IMR-90 (cell line): ENCODE data around the gene KIF1A. TPM values are rescaled to one million over a fixed set of nuclear protein-coding genes. Genes with fewer than 3 reads are reported as not detected.

ENCODE experiments used
- ATAC-seq: fragments of 200-7000 bp; cut with Tn5 transposase; 2 replicates; pipeline ENCODE4 v1.9.1; 2020; ENCODE audit warnings: low read depth, mild to moderate bottlenecking, moderate library complexity
- BruUV-seq: library from RNA; stranded (reverse); fragments of 400-500 nt; replicated peaks from 2 replicates; lab custom pipeline; 2021; lab: Mats Ljungman, UMichigan
- CTCF ChIA-PET: fragments of 300-600 bp; formaldehyde crosslinking; extraction: SDS; loops from one replicate; lab custom pipeline; 2021; ENCODE audit warnings: antibody characterized with exemption; lab: Yijun Ruan, JAX
- POLR2A ChIA-PET: fragments of 300-600 bp; sonication (Branson Sonifier 250); formaldehyde crosslinking; loops from one replicate; lab custom pipeline; 2022; ENCODE audit warnings: antibody characterized with exemption; ENCODE audit not compliant: unreplicated experiment; lab: Charles Lee
- DNase-seq: peaks from one replicate; pipeline ENCODE4 v3.0.0; 2013
- H2AFZ ChIP-seq: replicated peaks from 2 replicates; pipeline ENCODE3; 2013; ENCODE audit warnings: low read length, mild to moderate bottlenecking; ENCODE audit not compliant: poor library complexity
- H2AK5ac ChIP-seq: 2 replicates; pipeline ENCODE4 v1.6.1; 2013; ENCODE audit warnings: low read depth, low read length, inconsistent platforms
- H2AK9ac ChIP-seq: replicated peaks from 2 replicates; pipeline ENCODE3; 2013; ENCODE audit warnings: mild to moderate bottlenecking, low read depth, low read length, moderate library complexity; ENCODE audit not compliant: poor library complexity
- H2BK120ac ChIP-seq: 2 replicates; pipeline ENCODE4 v1.6.1; 2013; ENCODE audit warnings: low read depth, low read length, inconsistent platforms
- H2BK15ac ChIP-seq: 3 replicates; pipeline ENCODE4 v1.6.1; 2013; ENCODE audit warnings: low read depth, low read length, inconsistent platforms
- H2BK20ac ChIP-seq: 2 replicates; pipeline ENCODE4 v1.6.1; 2013; ENCODE audit warnings: low read depth, mild to moderate bottlenecking, inconsistent platforms, low read length, moderate library complexity
- H2BK5ac ChIP-seq: 2 replicates; pipeline ENCODE4 v1.6.1; 2013; ENCODE audit warnings: mild to moderate bottlenecking, low read depth, low read length, inconsistent platforms; ENCODE audit not compliant: poor library complexity, severe bottlenecking
- H3K14ac ChIP-seq: replicated peaks from 2 replicates; pipeline ENCODE4 v1.6.1; 2013; ENCODE audit warnings: low read depth, low read length, inconsistent platforms
- H3K18ac ChIP-seq: 2 replicates; pipeline ENCODE4 v1.6.1; 2013; ENCODE audit warnings: low read depth, low read length, control low read depth
- H3K23ac ChIP-seq: 2 replicates; pipeline ENCODE4 v1.6.1; 2013; ENCODE audit warnings: low read depth, low read length, inconsistent platforms
- H3K27ac ChIP-seq: 2 replicates; pipeline ENCODE4 v1.5.1; 2013; ENCODE audit warnings: mild to moderate bottlenecking, control low read depth, low read length; ENCODE audit not compliant: insufficient read depth
- H3K27me3 ChIP-seq: 2 replicates; pipeline ENCODE4 v1.6.1; 2013; ENCODE audit warnings: low read length; ENCODE audit not compliant: control insufficient read depth, insufficient read depth
- H3K36me3 ChIP-seq: 2 replicates; pipeline ENCODE4 v1.6.1; 2013; ENCODE audit warnings: low read length, mixed read lengths; ENCODE audit not compliant: control insufficient read depth, insufficient read depth
- H3K4ac ChIP-seq: 2 replicates; pipeline ENCODE4 v1.6.1; 2013; ENCODE audit warnings: low read depth, low read length, inconsistent platforms
- H3K4me1 ChIP-seq: 2 replicates; pipeline ENCODE4 v1.6.1; 2013; ENCODE audit warnings: low read length, mixed read lengths; ENCODE audit not compliant: control insufficient read depth, insufficient read depth
- H3K4me2 ChIP-seq: 2 replicates; pipeline ENCODE4 v1.6.1; 2013; ENCODE audit warnings: low read depth, mild to moderate bottlenecking, control low read depth, low read length, moderate library complexity
- H3K4me3 ChIP-seq: 2 replicates; pipeline ENCODE4 v1.5.1; 2013; ENCODE audit warnings: low read depth, mild to moderate bottlenecking, control low read depth, low read length, moderate library complexity; ENCODE audit not compliant: insufficient read depth
- H3K56ac ChIP-seq: 2 replicates; pipeline ENCODE4 v1.6.1; 2013; ENCODE audit warnings: low read length, inconsistent platforms; ENCODE audit not compliant: insufficient read depth; ENCODE audit errors: extremely low read depth
- H3K79me1 ChIP-seq, 2 experiments: 2 replicates each; pipeline ENCODE4 v1.6.1; 2013; ENCODE audit warnings: low read length in 2 of 2, inconsistent platforms in 1 of 2, low read depth in 1 of 2
- H3K9ac ChIP-seq: 2 replicates; pipeline ENCODE4 v1.6.1; 2013; ENCODE audit warnings: low read depth, low read length, control low read depth
- H3K9me1 ChIP-seq: 2 replicates; pipeline ENCODE4 v1.6.1; 2013; ENCODE audit warnings: low read length, inconsistent platforms; ENCODE audit not compliant: insufficient read depth
- H3K9me3 ChIP-seq: 2 replicates; pipeline ENCODE4 v1.6.1; 2013; ENCODE audit warnings: low read length; ENCODE audit not compliant: control insufficient read depth, insufficient read depth
- H4K20me1 ChIP-seq: 2 replicates; pipeline ENCODE4 v1.6.1; 2013; ENCODE audit warnings: low read length, inconsistent platforms; ENCODE audit not compliant: insufficient read depth
- H4K5ac ChIP-seq: 2 replicates; pipeline ENCODE4 v1.6.1; 2013; ENCODE audit warnings: mild to moderate bottlenecking, low read depth, low read length, control low read depth
- H4K8ac ChIP-seq, 2 experiments: 2 replicates each; pipeline ENCODE4 v1.6.1; 2013; ENCODE audit warnings: low read depth in 2 of 2, low read length in 2 of 2, control low read depth in 1 of 2, inconsistent platforms in 1 of 2
- H4K91ac ChIP-seq: 2 replicates; pipeline ENCODE4 v1.6.1; 2013; ENCODE audit warnings: low read depth, low read length, inconsistent platforms; ENCODE audit not compliant: insufficient read depth
- ELK1 ChIP-seq: fragments of 150-350 bp; IDR thresholded peaks from 2 replicates; pipeline ENCODE4 v1.6.1; 2016; ENCODE audit warnings: low read depth, mild to moderate bottlenecking, low read length, moderate library complexity, borderline replicate concordance
- POLR2A ChIP-seq: IDR thresholded peaks from 2 replicates; pipeline ENCODE4 v1.6.1; 2012; ENCODE audit warnings: mild to moderate bottlenecking, low read depth, low read length
- WGBS, 2 experiments: methylation state at CpG; one replicate each; pipeline versions ENCODE4 v1.1.5 to v1.1.7; 2013; ENCODE audit warnings: missing lambda C conversion rate in 2 of 2; ENCODE audit not compliant: insufficient read length in 1 of 2; ENCODE audit errors: extremely low coverage in 2 of 2; 5-methylcytosine and 5-hydroxymethylcytosine counted together
- dilution Hi-C: fragments of 300-500 bp; cut with HindIII; formaldehyde crosslinking; loops from one replicate; pipeline ENCODE4 v1.14.3; 2018; ENCODE audit warnings: low sequenced_read_pairs; ENCODE audit not compliant: unreplicated experiment
- in situ Hi-C: fragments of 300-500 bp; cut with MboI; formaldehyde crosslinking; loops from 3 replicates; pipeline ENCODE4 v1.14.3; 2019; ENCODE audit warnings: low sequenced_read_pairs, inconsistent platforms, mixed read lengths
- intact Hi-C: fragments of 100-400 bp; cut with micrococcal nuclease; formaldehyde crosslinking; loops from 2 replicates; pipeline ENCODE4 v1.10.0; 2022
- polyA plus RNA-seq, 3 experiments: library from polyadenylated mRNA; depleted of rRNA; stranded (reverse); fragments of >200 nt; gene quantifications; 2 replicates each; pipeline ENCODE4 v1.2.3, GENCODE V29; 2012; ENCODE audit warnings: low replicate concordance in 1 of 3
- total RNA-seq: library from RNA; depleted of rRNA; stranded (reverse); fragments of >200 nt; gene quantifications from 2 replicates; pipeline ENCODE4 v1.2.3, GENCODE V29; 2012

Gene KIF1A
- total and polyA plus RNA-seq, 2 of the 4 experiments (the other 2 are of a cell fraction), result under 0.01 TPM; not detected in 1

GRCh38 chr2:240731178-240731545, 88.9 kb downstream of the KIF1A start:
- Histone ChIP-seq H2AK5ac (no peak overlapping the region), H3K27me3 (peaks cover 34% of the 10 kb centered on the region), H4K8ac (no peak overlapping the region), H2AK9ac (no peak overlapping the region), H3K23ac (no peak overlapping the region), H2BK120ac (no peak overlapping the region), H3K18ac (no peak overlapping the region), H3K79me1 (no peaks in the 10 kb centered on the region), H2BK15ac (no peak overlapping the region), H4K91ac (no peak overlapping the region), H4K5ac (no peak overlapping the region), H3K14ac (no peak overlapping the region), H2BK20ac (no peak overlapping the region), H3K56ac (no peak overlapping the region), H3K4me3 (no peak overlapping the region), H3K4me2 (no peak overlapping the region), H3K9me1 (no peaks in the 10 kb centered on the region), H2BK5ac (no peak overlapping the region), H3K4ac (no peak overlapping the region), H2AFZ (no peak overlapping the region), H4K20me1 (no peaks in the 10 kb centered on the region; the same call in 1 of the 2 replicates), H3K27ac (no peak overlapping the region), H3K9me3 (no peaks in the 10 kb centered on the region), H3K9ac (no peak overlapping the region), H3K36me3 (no peaks in the 10 kb centered on the region), H3K4me1 (no peaks in the 10 kb centered on the region; the same call in 1 of the 2 replicates)
- DNase-seq (peak; percentile 1), ATAC-seq (peak; percentile 84)
- BruUV-seq, result no TSS peak
- TF ChIP-seq ELK1 (no peak), POLR2A (no peak)
- ChIA-PET CTCF (no interaction called here), POLR2A (no interaction called here)
- intact Hi-C loops (no loop called here), dilution Hi-C loops (no loop called here), in situ Hi-C loops (no loop called here)
- WGBS, 2 experiments, result 3% methylated on average over 6 of the region's 9 CpGs; no CpG with 5 or more reads in 1 of the 2 experiments
